Suprapubic skin (tissue), 4 donors: ENCODE results near the gene BICD1. TPM values are rescaled to one million over a fixed set of nuclear protein-coding genes. Genes with fewer than 3 reads are reported as not detected.
A peak's percentile ranks its signal among the peaks of the same experiment; 100 is the strongest.

Source experiments
- DNase-seq, 2 donors: peaks; one replicate each; pipeline ENCODE4 v3.0.0-alpha.2; 2019; ENCODE audit warnings: low spot score in 2 of 2
- H3K27ac ChIP-seq: fragments of 200-600 bp; sonication (generic); one replicate; pipeline ENCODE4 v1.5.1; 2019
- H3K27me3 ChIP-seq: fragments of 200-600 bp; sonication (generic); one replicate; pipeline ENCODE4 v1.5.1; 2019
- H3K36me3 ChIP-seq: fragments of 200-600 bp; sonication (generic); one replicate; pipeline ENCODE4 v1.5.1; 2019
- H3K4me1 ChIP-seq: fragments of 200-600 bp; sonication (generic); one replicate; pipeline ENCODE4 v1.5.1; 2019
- H3K4me3 ChIP-seq: fragments of 200-600 bp; sonication (generic); one replicate; pipeline ENCODE4 v1.5.1; 2019; ENCODE audit warnings: mild to moderate bottlenecking
- H3K9me3 ChIP-seq: fragments of 200-600 bp; sonication (generic); one replicate; pipeline ENCODE4 v1.5.1; 2019
- EP300 ChIP-seq: sonication (generic); formaldehyde crosslinking; IDR thresholded peaks from one replicate; pipeline ENCODE4 v1.6.1; 2017; ENCODE audit warnings: antibody characterized with exemption
- POLR2A ChIP-seq, 2 donors: fragments of 450-650 bp; IDR thresholded peaks; one replicate each; pipeline ENCODE4 v1.6.1; 2017; ENCODE audit warnings: antibody characterized with exemption in 2 of 2, mild to moderate bottlenecking in 2 of 2, moderate library complexity in 2 of 2
- POLR2AphosphoS5 ChIP-seq, 3 donors: sonication (generic); formaldehyde crosslinking; IDR thresholded peaks; one replicate each; pipeline ENCODE4 v1.6.1; 2017; ENCODE audit warnings: antibody characterized with exemption in 3 of 3
- WGBS: methylation state at CpG from one replicate; pipeline ENCODE4 v1.1.5; 2018; 5-methylcytosine and 5-hydroxymethylcytosine counted together
- total RNA-seq, 4 donors: library from RNA; depleted of rRNA; stranded (reverse); fragments of >200 nt; gene quantifications; one replicate each; pipeline ENCODE4 v1.1.0, GENCODE V29; 2016
- TF ChIP-seq, protein P1 (sequence below), 2 donors: fragments of 200-600 bp in 1 of 2; fragments of 450-650 bp in 1 of 2; sonication (generic) in 1 of 2; IDR thresholded peaks; one replicate each; pipeline ENCODE4 v1.5.1; 2016 to 2019; ENCODE audit warnings: antibody characterized with exemption in 2 of 2, mild to moderate bottlenecking in 1 of 2, moderate library complexity in 1 of 2

Gene BICD1
- total RNA-seq, 4 donors from 2014 or later, result 1.5 to 5.4 (median 2.5) TPM

DNA sequence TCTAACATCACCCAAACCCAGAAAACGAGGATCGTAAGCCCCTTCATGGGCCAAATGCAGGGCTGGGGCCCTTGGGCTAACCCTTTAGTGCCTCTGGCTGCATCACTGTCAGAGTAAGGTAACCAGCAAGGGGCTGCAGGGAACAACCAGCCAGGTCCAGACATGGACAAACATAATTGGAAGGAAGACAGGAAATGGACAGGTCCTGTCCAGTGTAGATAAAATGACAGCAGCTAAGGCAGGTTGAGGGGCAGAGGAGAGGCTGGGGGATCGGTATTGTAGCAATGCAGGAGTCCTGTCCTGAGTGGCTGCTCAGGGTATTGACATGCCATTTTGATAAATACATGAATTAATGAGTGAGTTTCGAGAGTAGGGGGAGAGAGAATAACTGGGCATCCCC lies 29.8 kb downstream of the BICD1 start:
- no peak overlapping the region for H3K4me3 ChIP-seq
- peaks cover 5% of the 10 kb centered on the region for H3K4me1 ChIP-seq
- no peaks in the 10 kb centered on the region for H3K9me3 ChIP-seq
- TF ChIP-seq POLR2AphosphoS5 (IDR thresholded peaks at IDR 0.05), result no peak
- TF ChIP-seq, protein P1, sequence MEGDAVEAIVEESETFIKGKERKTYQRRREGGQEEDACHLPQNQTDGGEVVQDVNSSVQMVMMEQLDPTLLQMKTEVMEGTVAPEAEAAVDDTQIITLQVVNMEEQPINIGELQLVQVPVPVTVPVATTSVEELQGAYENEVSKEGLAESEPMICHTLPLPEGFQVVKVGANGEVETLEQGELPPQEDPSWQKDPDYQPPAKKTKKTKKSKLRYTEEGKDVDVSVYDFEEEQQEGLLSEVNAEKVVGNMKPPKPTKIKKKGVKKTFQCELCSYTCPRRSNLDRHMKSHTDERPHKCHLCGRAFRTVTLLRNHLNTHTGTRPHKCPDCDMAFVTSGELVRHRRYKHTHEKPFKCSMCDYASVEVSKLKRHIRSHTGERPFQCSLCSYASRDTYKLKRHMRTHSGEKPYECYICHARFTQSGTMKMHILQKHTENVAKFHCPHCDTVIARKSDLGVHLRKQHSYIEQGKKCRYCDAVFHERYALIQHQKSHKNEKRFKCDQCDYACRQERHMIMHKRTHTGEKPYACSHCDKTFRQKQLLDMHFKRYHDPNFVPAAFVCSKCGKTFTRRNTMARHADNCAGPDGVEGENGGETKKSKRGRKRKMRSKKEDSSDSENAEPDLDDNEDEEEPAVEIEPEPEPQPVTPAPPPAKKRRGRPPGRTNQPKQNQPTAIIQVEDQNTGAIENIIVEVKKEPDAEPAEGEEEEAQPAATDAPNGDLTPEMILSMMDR (IDR thresholded peaks at IDR 0.05), result no peak
- H3K36me3 ChIP-seq, result no peaks in the 10 kb centered on the region
- no peaks in the 10 kb centered on the region for H3K27me3 ChIP-seq
- no peak for DNase-seq
- 92% methylated on average over 4 of the region's 4 CpGs for WGBS
- no peak overlapping the region for H3K27ac ChIP-seq

DNA sequence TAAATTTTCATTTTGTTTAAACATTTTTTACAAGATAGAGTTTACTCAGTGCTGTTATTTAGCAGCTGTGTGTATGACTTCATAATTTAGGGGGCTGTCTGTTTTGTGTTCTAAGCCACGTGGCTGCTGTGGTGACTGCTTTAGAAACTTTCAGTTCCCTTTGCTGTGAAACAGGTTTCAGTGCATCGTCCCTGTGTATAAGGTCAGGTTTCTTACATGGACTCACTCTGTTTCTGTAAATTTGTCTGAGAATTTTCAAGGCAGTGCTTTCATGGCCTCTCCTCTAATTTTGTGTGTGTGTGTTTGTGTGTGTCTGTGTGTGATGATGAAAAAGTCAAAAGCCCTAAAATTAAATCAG lies 32.4 kb downstream of the BICD1 start:
- TF ChIP-seq, protein P1 (IDR thresholded peaks at IDR 0.05), result no peak
- TF ChIP-seq POLR2AphosphoS5 (IDR thresholded peaks at IDR 0.05), result no peak
- no peak for TF ChIP-seq EP300
- Histone ChIP-seq H3K4me1 (peaks cover 5% of the 10 kb centered on the region), H3K4me3 (peak overlapping the region; percentile 39), H3K27me3 (no peaks in the 10 kb centered on the region), H3K9me3 (no peaks in the 10 kb centered on the region), H3K36me3 (no peaks in the 10 kb centered on the region), H3K27ac (no peak overlapping the region)
- no peak for DNase-seq
- 26% methylated on average over 2 of the region's 2 CpGs for WGBS

DNA sequence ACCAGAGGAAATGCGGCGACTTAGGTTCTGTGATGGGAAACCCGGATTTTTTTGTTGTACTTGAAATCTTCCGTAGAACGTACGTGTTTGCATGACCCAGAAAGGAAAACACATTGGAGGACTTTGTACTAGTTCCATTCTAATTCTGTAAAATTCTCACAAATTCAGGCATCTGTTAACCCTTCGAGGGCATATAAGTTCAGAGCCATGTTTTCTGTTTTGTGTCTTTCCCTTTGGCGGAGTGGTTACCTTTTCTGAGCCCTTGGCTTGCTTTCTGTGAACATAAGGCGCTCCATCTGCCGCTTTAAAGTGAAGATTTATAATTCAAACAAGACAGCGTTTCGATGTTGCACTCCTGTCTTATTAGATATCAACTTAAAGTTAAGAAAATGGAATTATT lies 34.2 kb downstream of the BICD1 start:
- Histone ChIP-seq H3K27ac (no peak overlapping the region), H3K27me3 (no peaks in the 10 kb centered on the region), H3K4me1 (no peaks in the 10 kb centered on the region), H3K4me3 (no peak overlapping the region), H3K9me3 (no peaks in the 10 kb centered on the region), H3K36me3 (no peaks in the 10 kb centered on the region)
- 89% methylated on average over 12 of the region's 12 CpGs for WGBS
- DNase-seq, result no peak
- TF ChIP-seq, protein P1 (IDR thresholded peaks at IDR 0.05), result no peak
- TF ChIP-seq POLR2AphosphoS5 (IDR thresholded peaks at IDR 0.05), result no peak
- TF ChIP-seq POLR2A (IDR thresholded peaks at IDR 0.05), result no peak
- no peak for TF ChIP-seq EP300

DNA sequence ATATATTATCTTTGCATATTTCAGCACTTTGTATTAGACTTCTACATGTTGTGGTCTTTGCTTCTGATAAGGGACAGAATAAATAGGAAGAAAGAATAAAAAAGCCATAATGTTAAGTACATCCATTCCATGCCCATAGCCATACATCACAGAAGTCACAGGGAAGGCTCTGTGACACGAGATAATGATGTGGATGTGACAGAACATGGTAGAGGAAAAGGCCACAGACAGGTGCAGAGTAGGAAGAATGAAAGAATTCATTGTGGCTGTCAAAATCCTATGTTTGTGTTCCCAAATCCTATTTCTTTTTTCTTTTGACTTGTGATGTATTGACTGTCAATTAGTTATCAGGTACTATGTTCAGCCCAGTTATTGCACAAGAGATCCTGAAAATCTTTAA lies 38.4 kb downstream of the BICD1 start:
- H3K9me3 ChIP-seq, result no peaks in the 10 kb centered on the region
- H3K4me1 ChIP-seq, result no peaks in the 10 kb centered on the region
- TF ChIP-seq POLR2A (IDR thresholded peaks at IDR 0.05) (no peak), EP300 (no peak), POLR2AphosphoS5 (IDR thresholded peaks at IDR 0.05) (no peak)
- TF ChIP-seq, protein P1 (IDR thresholded peaks at IDR 0.05), result no peak
- H3K27ac ChIP-seq, result no peak overlapping the region
- no peak for DNase-seq
- H3K27me3 ChIP-seq, result no peaks in the 10 kb centered on the region
- H3K4me3 ChIP-seq, result no peak overlapping the region
- no peaks in the 10 kb centered on the region for H3K36me3 ChIP-seq
- WGBS, result 74% methylated on average over 1 of the region's 1 CpG

DNA sequence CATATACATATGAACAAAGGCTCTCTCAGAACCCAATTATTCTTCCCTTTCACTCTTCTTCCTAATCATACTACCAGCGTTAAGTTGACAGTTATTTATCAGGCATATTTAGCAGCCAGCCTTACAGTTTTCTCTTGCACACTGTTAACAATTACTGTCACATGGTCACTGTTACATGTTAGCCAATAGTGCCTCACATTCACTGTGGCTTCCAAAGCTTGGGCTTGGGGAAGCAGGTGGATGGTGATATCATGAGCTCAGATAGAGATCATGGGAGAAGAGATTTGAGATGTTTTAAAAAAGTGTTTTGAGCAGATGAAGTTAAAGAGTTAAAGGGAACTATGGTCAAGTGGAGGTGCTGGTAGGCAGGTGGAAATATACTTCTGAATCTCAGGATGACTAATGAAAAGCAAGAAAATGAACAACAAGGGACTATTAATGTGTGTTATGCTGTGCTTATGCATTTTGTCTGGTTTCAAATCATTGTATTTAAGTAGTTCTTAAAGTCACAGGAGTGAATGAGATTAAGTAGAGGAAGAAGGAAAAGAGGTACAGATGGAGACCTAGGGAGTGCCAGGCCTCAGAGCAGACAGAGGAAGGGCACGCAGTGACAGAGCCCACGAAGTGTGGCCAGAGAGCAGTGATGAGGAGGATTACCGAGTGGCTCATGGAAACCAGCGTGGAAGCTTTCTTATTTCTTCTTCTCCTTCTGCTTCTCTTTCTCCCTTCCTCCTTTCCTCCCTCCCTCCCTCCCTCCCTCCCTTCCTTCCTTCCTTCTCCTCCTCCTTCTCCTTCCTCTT lies 39.6 kb downstream of the BICD1 start:
- no peak overlapping the region for H3K27ac ChIP-seq
- 71% methylated on average over 5 of the region's 5 CpGs for WGBS
- H3K36me3 ChIP-seq, result no peaks in the 10 kb centered on the region
- TF ChIP-seq EP300 (no peak), POLR2A (IDR thresholded peaks at IDR 0.05) (no peak), POLR2AphosphoS5 (IDR thresholded peaks at IDR 0.05) (no peak)
- TF ChIP-seq, protein P1 (IDR thresholded peaks at IDR 0.05), result no peak
- DNase-seq, result no peak
- no peaks in the 10 kb centered on the region for H3K4me1 ChIP-seq
- no peaks in the 10 kb centered on the region for H3K9me3 ChIP-seq
- H3K4me3 ChIP-seq, result no peak overlapping the region
- no peaks in the 10 kb centered on the region for H3K27me3 ChIP-seq
